Hippocampal formation (tissue), 2 donors: ENCODE results near the gene LARP6.
"Not testable (repeated sequence)": the region's sequence is repeated elsewhere in the genome, so short reads cannot be mapped to it uniquely, and the experiment has no call there.

ENCODE experiments used
- DNase-seq, 2 donors: peaks; one replicate each; lab custom pipeline; 2025; lab: John Stamatoyannopoulos, UW

LARP6 gene

GRCh38 chr15:70858614-70859321 lies 4.8 kb upstream of the LARP6 start:
- DNase-seq, result not testable (repeated sequence)

- no peak for DNase-seq
Measured at GRCh38 chr15:70857562-70858285, 3.8 kb upstream of the LARP6 start.

GRCh38 chr15:70856884-70857561 lies 3.1 kb upstream of the LARP6 start:
- peak; percentile 44 to 52 for DNase-seq

GRCh38 chr15:70856177-70856883 lies 2.4 kb upstream of the LARP6 start:
- no peak for DNase-seq

- DNase-seq, result no peak
Measured at GRCh38 chr15:70855764-70856163, 1.8 kb upstream of the LARP6 start.

- DNase-seq, result peak in 1 of 2 donors; percentile 58
Measured at GRCh38 chr15:70854666-70854976, 664 bp upstream of the LARP6 start.

- peak in 1 of 2 donors; percentile 26 for DNase-seq
Measured at GRCh38 chr15:70853318-70853972, 512 bp downstream of the LARP6 start.

GRCh38 chr15:70852501-70853317 lies 1.2 kb downstream of the LARP6 start:
- no peak for DNase-seq

- DNase-seq, result no peak
Measured at GRCh38 chr15:70851889-70852288, 2.1 kb downstream of the LARP6 start.

GRCh38 chr15:70845602-70846360 lies 8.2 kb downstream of the LARP6 start:
- DNase-seq, result no peak

GRCh38 chr15:70837476-70837875 lies 16.5 kb downstream of the LARP6 start:
- DNase-seq, result no peak

- DNase-seq, result no peak
Measured at GRCh38 chr15:70835841-70836240, 18.1 kb downstream of the LARP6 start.

GRCh38 chr15:70835415-70835814 lies 18.5 kb downstream of the LARP6 start:
- peak; percentile 34 to 37 for DNase-seq

GRCh38 chr15:70834999-70835398 lies 19.0 kb downstream of the LARP6 start:
- DNase-seq, result no peak

- no peak for DNase-seq
Measured at GRCh38 chr15:70833861-70834765, 19.8 kb downstream of the LARP6 start.

- DNase-seq, result no peak
Measured at GRCh38 chr15:70833422-70833821, 20.5 kb downstream of the LARP6 start.

- DNase-seq, result no peak
Measured at GRCh38 chr15:70832176-70832575, 21.8 kb downstream of the LARP6 start.

GRCh38 chr15:70831094-70831911 lies 22.7 kb downstream of the LARP6 start:
- DNase-seq, result no peak
